ENCODE results near the gene BIVM.
"Not testable (repeated sequence)": the region's sequence is repeated elsewhere in the genome, so short reads cannot be mapped to it uniquely, and the experiment has no call there.

Gene BIVM

GRCh38 chr13:102774591-102775520 is 24.1 kb upstream of the BIVM start:
- TF ChIP-seq ZFX (IDR thresholded peaks at IDR 0.05; ENCODE audit: borderline replicate concordance) (no peak), CTCF (IDR thresholded peaks at IDR 0.05) (no peak)
- no peak overlapping the region for H3K27ac ChIP-seq

- TF ChIP-seq CTCF (IDR thresholded peaks at IDR 0.05): no peak
- no peak for TF ChIP-seq ZFX (IDR thresholded peaks at IDR 0.05; ENCODE audit: borderline replicate concordance)
- no peak overlapping the region for H3K27ac ChIP-seq
These were observed 22.6 kb upstream of the BIVM start for GRCh38 chr13:102776271-102776670.

- no peak for TF ChIP-seq CTCF (IDR thresholded peaks at IDR 0.05)
- TF ChIP-seq ZFX (IDR thresholded peaks at IDR 0.05; ENCODE audit: borderline replicate concordance): no peak
- no peak overlapping the region for H3K27ac ChIP-seq
These were observed 21.2 kb upstream of the BIVM start for GRCh38 chr13:102777736-102778135.

- no peak overlapping the region for H3K27ac ChIP-seq
- TF ChIP-seq CTCF (IDR thresholded peaks at IDR 0.05): no peak
- no peak for TF ChIP-seq ZFX (IDR thresholded peaks at IDR 0.05; ENCODE audit: borderline replicate concordance)
These were observed 19.3 kb upstream of the BIVM start for GRCh38 chr13:102779436-102780159.

GRCh38 chr13:102780656-102781055 is 18.3 kb upstream of the BIVM start:
- H3K27ac ChIP-seq: not testable (repeated sequence)

DNA sequence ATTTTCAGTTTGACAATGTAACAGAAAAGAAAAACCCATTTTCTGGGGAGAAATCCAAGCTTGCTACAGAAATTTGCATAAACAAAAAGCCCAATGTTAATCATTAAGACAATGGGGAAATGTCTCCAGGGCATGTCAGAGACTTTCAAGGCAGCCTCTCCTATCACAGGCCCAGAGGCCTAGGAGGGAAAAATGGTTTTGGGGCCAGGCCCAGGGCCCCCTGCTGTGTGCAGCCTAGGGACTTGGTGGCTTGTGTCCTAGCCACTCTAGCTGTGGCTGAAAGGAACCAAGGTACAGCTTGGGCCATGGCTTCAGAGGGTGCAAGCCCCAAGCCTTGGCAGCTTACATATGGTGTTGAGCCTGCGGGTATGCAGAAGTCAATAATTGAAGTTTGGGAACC is 17.3 kb upstream of the BIVM start:
- no peak overlapping the region for H3K27ac ChIP-seq
- TF ChIP-seq CTCF (IDR thresholded peaks at IDR 0.05) (no peak), ZFX (IDR thresholded peaks at IDR 0.05; ENCODE audit: borderline replicate concordance) (no peak)

GRCh38 chr13:102784483-102784882 is 14.4 kb upstream of the BIVM start:
- TF ChIP-seq CTCF (IDR thresholded peaks at IDR 0.05): no peak
- no peak for TF ChIP-seq ZFX (IDR thresholded peaks at IDR 0.05; ENCODE audit: borderline replicate concordance)
- H3K27ac ChIP-seq: no peak overlapping the region

All from 22Rv1 (cell line).